K562 (cell line): Measurements from ENCODE around the gene DEPDC1B. TPM values are rescaled to one million over a fixed set of nuclear protein-coding genes. Genes with fewer than 3 reads are reported as not detected.

ENCODE experiments used
- C11orf30 ChIP-seq: fragments of 450-650 bp; IDR thresholded peaks from 2 replicates; pipeline ENCODE4 v1.6.1; 2016; ENCODE audit warnings: low read depth, mild to moderate bottlenecking
- CREM ChIP-seq: IDR thresholded peaks from 2 replicates; pipeline ENCODE4 v1.6.1; 2014; ENCODE audit warnings: antibody characterized with exemption, low read depth
- EGR1 ChIP-seq: fragments of 450-650 bp; conservative IDR thresholded peaks from 2 replicates; pipeline ENCODE4 v1.6.1; 2017; ENCODE audit warnings: mild to moderate bottlenecking
- ETV1 ChIP-seq: fragments of 450-650 bp; conservative IDR thresholded peaks from 2 replicates; pipeline ENCODE4 v1.6.1; 2016; ENCODE audit warnings: missing genetic modification characterization, control low read depth, low read depth, missing compliant biosample characterization
- HIVEP1 ChIP-seq: fragments of 250-450 bp; sonication (Bioruptor Pico); IDR thresholded peaks from 2 replicates; pipeline ENCODE4 v1.4.0; 2020; ENCODE audit warnings: mild to moderate bottlenecking
- ILF3 ChIP-seq: fragments of 450-650 bp; IDR thresholded peaks from 2 replicates; pipeline ENCODE4 v1.6.1; 2018; ENCODE audit warnings: antibody characterized with exemption, mild to moderate bottlenecking, moderate library complexity, borderline replicate concordance
- IRF1 ChIP-seq: sonication (generic); formaldehyde crosslinking; IDR thresholded peaks from 2 replicates; pipeline ENCODE4 v1.8.0; 2022; ENCODE audit warnings: missing genetic modification reagents, mild to moderate bottlenecking, borderline replicate concordance
- KLF1 ChIP-seq: fragments of 450-650 bp; IDR thresholded peaks from 2 replicates; pipeline ENCODE4 v1.6.1; 2016; ENCODE audit warnings: missing genetic modification characterization, missing compliant biosample characterization
- MBD2 ChIP-seq: sonication (generic); IDR thresholded peaks from 2 replicates; pipeline ENCODE4 v1.6.1; 2016; ENCODE audit warnings: low read depth, borderline replicate concordance
- MTA1 ChIP-seq: fragments of 450-650 bp; IDR thresholded peaks from 2 replicates; pipeline ENCODE4 v1.6.1; 2017; ENCODE audit warnings: borderline replicate concordance
- MYNN ChIP-seq, 2 experiments: sonication (generic); formaldehyde crosslinking in 1 of 2; IDR thresholded peaks; 2 replicates each; pipeline versions ENCODE4 v1.5.0 to v1.6.1; 2016 to 2020; ENCODE audit warnings: antibody characterized with exemption in 1 of 2, missing genetic modification reagents in 1 of 2
- TRIM28 ChIP-seq: fragments of 450-650 bp; IDR thresholded peaks from 2 replicates; pipeline ENCODE4 v1.6.1; 2017
- ZNF384 ChIP-seq: IDR thresholded peaks from 2 replicates; pipeline ENCODE4 v1.6.1; 2012; ENCODE audit warnings: low read depth, low read length, improper control_type of control experiment
- polyA plus RNA-seq, 8 experiments: library from polyadenylated mRNA; depleted of rRNA in 4 of 8; stranded (reverse) in 5 of 8; unstranded in 3 of 8; fragments of >200 nt; fragmentation: Nextera tagmentation in 2 of 8; fragmentation: Illumina TruSeq in 1 of 8; extraction: Ambion mirVana in 2 of 8; extraction: Trizol in 1 of 8; gene quantifications; 2 replicates each; pipeline versions ENCODE4 v1.2.1 to v1.2.3, GENCODE V29; 2011 to 2014; ENCODE audit warnings: inconsistent platforms in 1 of 8, missing spikeins in 1 of 8
- total RNA-seq, 7 experiments: library from RNA; depleted of rRNA in 6 of 7; stranded (reverse); fragments of >200 nt in 6 of 7; fragmentation: Illumina TruSeq in 2 of 7; extraction: Trizol in 2 of 7; gene quantifications; 2 replicates each; pipeline versions ENCODE4 v1.2.1 to v1.2.3, GENCODE V29; 2011 to 2021; ENCODE audit warnings: low replicate concordance in 1 of 7
- TF ChIP-seq, protein P1 (sequence below): fragments of 450-650 bp; IDR thresholded peaks from one replicate; pipeline ENCODE4 v1.6.1; 2018; ENCODE audit warnings: mild to moderate bottlenecking, moderate library complexity; ENCODE audit not compliant: partially characterized antibody
- TF ChIP-seq, protein P2 (sequence below): fragments of 450-650 bp; IDR thresholded peaks from 2 replicates; pipeline ENCODE4 v1.6.1; 2016; ENCODE audit warnings: mild to moderate bottlenecking, moderate library complexity

DEPDC1B gene
- total and polyA plus RNA-seq, 9 of the 15 experiments (the other 6 are each of a cell fraction or from before 2014, with no cell fraction given): 36.0 to 67.2 (median 44.5) TPM

DNA sequence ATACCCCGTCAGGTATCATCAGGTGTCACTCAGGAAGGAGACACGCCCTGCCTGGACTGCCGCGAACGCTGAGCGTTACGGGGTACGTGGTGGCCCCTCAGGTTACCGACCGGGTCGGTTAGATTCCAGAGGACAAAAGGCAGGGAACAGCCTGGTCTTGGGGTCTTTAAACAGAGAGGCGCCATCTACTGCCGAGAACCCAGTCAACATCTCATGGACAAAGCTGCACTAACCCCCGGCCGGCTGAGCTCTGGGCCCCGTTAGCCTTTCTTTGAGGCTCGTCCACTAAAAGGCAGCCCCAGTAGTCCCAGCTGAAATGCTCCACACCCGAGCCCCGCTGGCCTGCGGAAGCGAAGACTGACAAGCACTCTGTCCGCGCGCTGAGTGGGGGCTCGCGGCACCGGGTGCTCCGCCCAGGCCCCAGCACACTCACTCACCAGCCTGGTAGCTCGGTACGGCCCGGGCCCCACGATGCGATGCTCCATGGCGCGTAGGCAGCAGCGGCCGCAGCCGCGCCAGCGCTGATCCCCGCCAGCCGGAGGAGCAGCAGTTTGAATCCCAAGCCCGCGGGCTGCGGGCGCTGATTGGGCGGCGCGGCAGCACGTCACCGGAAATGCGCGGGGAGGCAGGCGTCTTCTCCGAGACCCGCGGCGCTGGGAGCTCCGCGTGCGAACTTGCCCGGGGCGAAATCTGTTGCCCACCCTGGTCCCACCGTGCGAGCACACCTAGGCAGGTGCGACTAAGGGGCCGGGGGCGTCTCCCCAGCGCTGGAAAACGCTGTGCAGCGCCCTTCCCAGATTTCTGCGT is at the start of gene DEPDC1B (continued):
- TF ChIP-seq MYNN (IDR thresholded peaks at IDR 0.05) (peak; percentile 13; the same call in 1 of the 2 replicates), MYNN (CRISPR knock-in tag; IDR thresholded peaks at IDR 0.05) (no peak), MTA1 (peak; percentile 89), CREM (peak; percentile 94), MBD2 (no peak), ETV1 (peak; percentile 85), HIVEP1 (no peak), EGR1 (peak; percentile 53), KLF1 (tag) (peak; percentile 67; the same call in 1 of the 2 replicates), C11orf30 (peak; percentile 80), ZNF384 (no peak; the same call in 1 of the 2 replicates), IRF1 (CRISPR knock-in tag) (no peak), TRIM28 (peak; percentile 53; the same call in 1 of the 2 replicates), ILF3 (no peak)
- TF ChIP-seq, protein P1, sequence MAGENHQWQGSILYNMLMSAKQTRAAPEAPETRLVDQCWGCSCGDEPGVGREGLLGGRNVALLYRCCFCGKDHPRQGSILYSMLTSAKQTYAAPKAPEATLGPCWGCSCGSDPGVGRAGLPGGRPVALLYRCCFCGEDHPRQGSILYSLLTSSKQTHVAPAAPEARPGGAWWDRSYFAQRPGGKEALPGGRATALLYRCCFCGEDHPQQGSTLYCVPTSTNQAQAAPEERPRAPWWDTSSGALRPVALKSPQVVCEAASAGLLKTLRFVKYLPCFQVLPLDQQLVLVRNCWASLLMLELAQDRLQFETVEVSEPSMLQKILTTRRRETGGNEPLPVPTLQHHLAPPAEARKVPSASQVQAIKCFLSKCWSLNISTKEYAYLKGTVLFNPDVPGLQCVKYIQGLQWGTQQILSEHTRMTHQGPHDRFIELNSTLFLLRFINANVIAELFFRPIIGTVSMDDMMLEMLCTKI: no peak
- TF ChIP-seq, protein P2, sequence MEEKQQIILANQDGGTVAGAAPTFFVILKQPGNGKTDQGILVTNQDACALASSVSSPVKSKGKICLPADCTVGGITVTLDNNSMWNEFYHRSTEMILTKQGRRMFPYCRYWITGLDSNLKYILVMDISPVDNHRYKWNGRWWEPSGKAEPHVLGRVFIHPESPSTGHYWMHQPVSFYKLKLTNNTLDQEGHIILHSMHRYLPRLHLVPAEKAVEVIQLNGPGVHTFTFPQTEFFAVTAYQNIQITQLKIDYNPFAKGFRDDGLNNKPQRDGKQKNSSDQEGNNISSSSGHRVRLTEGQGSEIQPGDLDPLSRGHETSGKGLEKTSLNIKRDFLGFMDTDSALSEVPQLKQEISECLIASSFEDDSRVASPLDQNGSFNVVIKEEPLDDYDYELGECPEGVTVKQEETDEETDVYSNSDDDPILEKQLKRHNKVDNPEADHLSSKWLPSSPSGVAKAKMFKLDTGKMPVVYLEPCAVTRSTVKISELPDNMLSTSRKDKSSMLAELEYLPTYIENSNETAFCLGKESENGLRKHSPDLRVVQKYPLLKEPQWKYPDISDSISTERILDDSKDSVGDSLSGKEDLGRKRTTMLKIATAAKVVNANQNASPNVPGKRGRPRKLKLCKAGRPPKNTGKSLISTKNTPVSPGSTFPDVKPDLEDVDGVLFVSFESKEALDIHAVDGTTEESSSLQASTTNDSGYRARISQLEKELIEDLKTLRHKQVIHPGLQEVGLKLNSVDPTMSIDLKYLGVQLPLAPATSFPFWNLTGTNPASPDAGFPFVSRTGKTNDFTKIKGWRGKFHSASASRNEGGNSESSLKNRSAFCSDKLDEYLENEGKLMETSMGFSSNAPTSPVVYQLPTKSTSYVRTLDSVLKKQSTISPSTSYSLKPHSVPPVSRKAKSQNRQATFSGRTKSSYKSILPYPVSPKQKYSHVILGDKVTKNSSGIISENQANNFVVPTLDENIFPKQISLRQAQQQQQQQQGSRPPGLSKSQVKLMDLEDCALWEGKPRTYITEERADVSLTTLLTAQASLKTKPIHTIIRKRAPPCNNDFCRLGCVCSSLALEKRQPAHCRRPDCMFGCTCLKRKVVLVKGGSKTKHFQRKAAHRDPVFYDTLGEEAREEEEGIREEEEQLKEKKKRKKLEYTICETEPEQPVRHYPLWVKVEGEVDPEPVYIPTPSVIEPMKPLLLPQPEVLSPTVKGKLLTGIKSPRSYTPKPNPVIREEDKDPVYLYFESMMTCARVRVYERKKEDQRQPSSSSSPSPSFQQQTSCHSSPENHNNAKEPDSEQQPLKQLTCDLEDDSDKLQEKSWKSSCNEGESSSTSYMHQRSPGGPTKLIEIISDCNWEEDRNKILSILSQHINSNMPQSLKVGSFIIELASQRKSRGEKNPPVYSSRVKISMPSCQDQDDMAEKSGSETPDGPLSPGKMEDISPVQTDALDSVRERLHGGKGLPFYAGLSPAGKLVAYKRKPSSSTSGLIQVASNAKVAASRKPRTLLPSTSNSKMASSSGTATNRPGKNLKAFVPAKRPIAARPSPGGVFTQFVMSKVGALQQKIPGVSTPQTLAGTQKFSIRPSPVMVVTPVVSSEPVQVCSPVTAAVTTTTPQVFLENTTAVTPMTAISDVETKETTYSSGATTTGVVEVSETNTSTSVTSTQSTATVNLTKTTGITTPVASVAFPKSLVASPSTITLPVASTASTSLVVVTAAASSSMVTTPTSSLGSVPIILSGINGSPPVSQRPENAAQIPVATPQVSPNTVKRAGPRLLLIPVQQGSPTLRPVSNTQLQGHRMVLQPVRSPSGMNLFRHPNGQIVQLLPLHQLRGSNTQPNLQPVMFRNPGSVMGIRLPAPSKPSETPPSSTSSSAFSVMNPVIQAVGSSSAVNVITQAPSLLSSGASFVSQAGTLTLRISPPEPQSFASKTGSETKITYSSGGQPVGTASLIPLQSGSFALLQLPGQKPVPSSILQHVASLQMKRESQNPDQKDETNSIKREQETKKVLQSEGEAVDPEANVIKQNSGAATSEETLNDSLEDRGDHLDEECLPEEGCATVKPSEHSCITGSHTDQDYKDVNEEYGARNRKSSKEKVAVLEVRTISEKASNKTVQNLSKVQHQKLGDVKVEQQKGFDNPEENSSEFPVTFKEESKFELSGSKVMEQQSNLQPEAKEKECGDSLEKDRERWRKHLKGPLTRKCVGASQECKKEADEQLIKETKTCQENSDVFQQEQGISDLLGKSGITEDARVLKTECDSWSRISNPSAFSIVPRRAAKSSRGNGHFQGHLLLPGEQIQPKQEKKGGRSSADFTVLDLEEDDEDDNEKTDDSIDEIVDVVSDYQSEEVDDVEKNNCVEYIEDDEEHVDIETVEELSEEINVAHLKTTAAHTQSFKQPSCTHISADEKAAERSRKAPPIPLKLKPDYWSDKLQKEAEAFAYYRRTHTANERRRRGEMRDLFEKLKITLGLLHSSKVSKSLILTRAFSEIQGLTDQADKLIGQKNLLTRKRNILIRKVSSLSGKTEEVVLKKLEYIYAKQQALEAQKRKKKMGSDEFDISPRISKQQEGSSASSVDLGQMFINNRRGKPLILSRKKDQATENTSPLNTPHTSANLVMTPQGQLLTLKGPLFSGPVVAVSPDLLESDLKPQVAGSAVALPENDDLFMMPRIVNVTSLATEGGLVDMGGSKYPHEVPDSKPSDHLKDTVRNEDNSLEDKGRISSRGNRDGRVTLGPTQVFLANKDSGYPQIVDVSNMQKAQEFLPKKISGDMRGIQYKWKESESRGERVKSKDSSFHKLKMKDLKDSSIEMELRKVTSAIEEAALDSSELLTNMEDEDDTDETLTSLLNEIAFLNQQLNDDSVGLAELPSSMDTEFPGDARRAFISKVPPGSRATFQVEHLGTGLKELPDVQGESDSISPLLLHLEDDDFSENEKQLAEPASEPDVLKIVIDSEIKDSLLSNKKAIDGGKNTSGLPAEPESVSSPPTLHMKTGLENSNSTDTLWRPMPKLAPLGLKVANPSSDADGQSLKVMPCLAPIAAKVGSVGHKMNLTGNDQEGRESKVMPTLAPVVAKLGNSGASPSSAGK: peak; percentile 64
